ENCODE measurements around the gene ITPK1. TPM values are rescaled to one million over a fixed set of nuclear protein-coding genes. Genes with fewer than 3 reads are reported as not detected.

ITPK1 gene
- total RNA-seq, 1 experiment from 2014 or later, result 38.5 TPM

- no TSS peak for BruUV-seq (replicated peaks)
- Histone ChIP-seq H3K27me3 (replicated peaks; ENCODE audit: insufficient read depth, low read depth, low read length, poor library complexity) (peaks cover 9% of the 10 kb centered on the region), H3K4me1 (ENCODE audit: insufficient read depth, low read length, poor library complexity, severe bottlenecking) (peaks cover 19% of the 10 kb centered on the region), H3K36me3 (ENCODE audit: insufficient read depth, low read length, poor library complexity, severe bottlenecking) (no peaks in the 10 kb centered on the region), H3K4me3 (ENCODE audit: low read depth, low read length, poor library complexity, severe bottlenecking) (no peak overlapping the region), H3K9me3 (ENCODE audit: low read depth, low read length, poor library complexity, severe bottlenecking) (no peaks in the 10 kb centered on the region), H3K27ac (ENCODE audit: low read depth, low read length, poor library complexity, severe bottlenecking) (no peak overlapping the region)
- intact Hi-C loops (cut with micrococcal nuclease; ENCODE audit: unreplicated experiment), result no loop called here
- no peak for DNase-seq (ENCODE audit: low spot score)
- CTCF ChIA-PET, result no interaction called here
- POLR2A ChIA-PET (ENCODE audit: low non-redundant PET), result no interaction called here
- no peak for TF ChIP-seq CTCF (conservative IDR thresholded peaks at IDR 0.05; ENCODE audit: low read depth, low read length)
- TF ChIP-seq EZH2 (IDR thresholded peaks at IDR 0.05; ENCODE audit: borderline replicate concordance, low read depth, low read length, poor library complexity, severe bottlenecking), result no peak
Observed at GRCh38 chr14:92927349-92928257, 188.1 kb downstream of the ITPK1 start.

- H3K9me3 ChIP-seq (ENCODE audit: low read depth, low read length, poor library complexity, severe bottlenecking), result no peaks in the 10 kb centered on the region
- no peak for TF ChIP-seq EZH2 (IDR thresholded peaks at IDR 0.05; ENCODE audit: borderline replicate concordance, low read depth, low read length, poor library complexity, severe bottlenecking)
- TF ChIP-seq CTCF (conservative IDR thresholded peaks at IDR 0.05; ENCODE audit: low read depth, low read length), result no peak
- ChIA-PET POLR2A (ENCODE audit: low non-redundant PET) (no interaction called here), CTCF (no interaction called here)
- H3K27me3 ChIP-seq (replicated peaks; ENCODE audit: insufficient read depth, low read depth, low read length, poor library complexity), result peaks cover 15% of the 10 kb centered on the region
- no peaks in the 10 kb centered on the region for H3K36me3 ChIP-seq (ENCODE audit: insufficient read depth, low read length, poor library complexity, severe bottlenecking)
- no TSS peak for BruUV-seq (replicated peaks)
- intact Hi-C loops (cut with micrococcal nuclease; ENCODE audit: unreplicated experiment), result no loop called here
- no peak overlapping the region for H3K27ac ChIP-seq (ENCODE audit: low read depth, low read length, poor library complexity, severe bottlenecking)
- no peak overlapping the region for H3K4me3 ChIP-seq (ENCODE audit: low read depth, low read length, poor library complexity, severe bottlenecking)
- H3K4me1 ChIP-seq (ENCODE audit: insufficient read depth, low read length, poor library complexity, severe bottlenecking), result peaks cover 19% of the 10 kb centered on the region
- DNase-seq (ENCODE audit: low spot score), result no peak
Observed at GRCh38 chr14:92926931-92927330, 188.8 kb downstream of the ITPK1 start.

GRCh38 chr14:92926180-92926845, 189.4 kb downstream of the ITPK1 start:
- DNase-seq (ENCODE audit: low spot score), result no peak
- no peak for TF ChIP-seq CTCF (conservative IDR thresholded peaks at IDR 0.05; ENCODE audit: low read depth, low read length)
- no peak for TF ChIP-seq EZH2 (IDR thresholded peaks at IDR 0.05; ENCODE audit: borderline replicate concordance, low read depth, low read length, poor library complexity, severe bottlenecking)
- BruUV-seq (replicated peaks), result no TSS peak
- POLR2A ChIA-PET (ENCODE audit: low non-redundant PET), result no interaction called here
- H3K27me3 ChIP-seq (replicated peaks; ENCODE audit: insufficient read depth, low read depth, low read length, poor library complexity), result peaks cover 19% of the 10 kb centered on the region
- no peak overlapping the region for H3K4me3 ChIP-seq (ENCODE audit: low read depth, low read length, poor library complexity, severe bottlenecking)
- CTCF ChIA-PET, result no interaction called here
- H3K36me3 ChIP-seq (ENCODE audit: insufficient read depth, low read length, poor library complexity, severe bottlenecking), result no peaks in the 10 kb centered on the region
- no peaks in the 10 kb centered on the region for H3K9me3 ChIP-seq (ENCODE audit: low read depth, low read length, poor library complexity, severe bottlenecking)
- intact Hi-C loops (cut with micrococcal nuclease; ENCODE audit: unreplicated experiment), result no loop called here
- no peak overlapping the region for H3K27ac ChIP-seq (ENCODE audit: low read depth, low read length, poor library complexity, severe bottlenecking)
- H3K4me1 ChIP-seq (ENCODE audit: insufficient read depth, low read length, poor library complexity, severe bottlenecking), result peaks cover 19% of the 10 kb centered on the region

Measured in A673 (cell line).